HEK293 (cell line): ENCODE results near the gene ZNF546.

Source experiments
- RBAK ChIP-seq: fragments of 450-650 bp; formaldehyde crosslinking; IDR thresholded peaks from 2 replicates; pipeline ENCODE4 v1.5.1; 2016; ENCODE audit warnings: missing biosample characterization, missing genetic modification characterization
- ZBTB17 ChIP-seq: fragments of 450-650 bp; formaldehyde crosslinking; IDR thresholded peaks from 2 replicates; pipeline ENCODE4 v1.5.1; 2016; ENCODE audit warnings: missing biosample characterization, missing genetic modification characterization
- ZNF121 ChIP-seq: fragments of 450-650 bp; formaldehyde crosslinking; IDR thresholded peaks from 2 replicates; pipeline ENCODE4 v1.5.1; 2016; ENCODE audit warnings: missing biosample characterization, missing genetic modification characterization
- ZNF335 ChIP-seq: fragments of 450-650 bp; formaldehyde crosslinking; conservative IDR thresholded peaks from 2 replicates; pipeline ENCODE4 v1.5.1; 2016; ENCODE audit warnings: missing biosample characterization, missing genetic modification characterization
- ZNF561 ChIP-seq: fragments of 450-650 bp; IDR thresholded peaks from 2 replicates; pipeline ENCODE4 v1.5.1; 2018; ENCODE audit warnings: missing biosample characterization, missing genetic modification characterization, borderline replicate concordance
- TF ChIP-seq, protein P1 (sequence below): fragments of 450-650 bp; formaldehyde crosslinking; IDR thresholded peaks from 2 replicates; pipeline ENCODE4 v1.5.1; 2016; ENCODE audit warnings: missing biosample characterization, missing genetic modification characterization
- TF ChIP-seq, protein P2 (sequence below): fragments of 450-650 bp; formaldehyde crosslinking; IDR thresholded peaks from 2 replicates; pipeline ENCODE4 v1.5.1; 2016; ENCODE audit warnings: missing biosample characterization, missing genetic modification characterization
- TF ChIP-seq, protein P3 (sequence below): fragments of 450-650 bp; formaldehyde crosslinking; IDR thresholded peaks from 2 replicates; pipeline ENCODE4 v1.5.1; 2017; ENCODE audit warnings: missing biosample characterization, mild to moderate bottlenecking, missing genetic modification characterization, moderate library complexity
- TF ChIP-seq, protein P4 (sequence below): fragments of 450-650 bp; formaldehyde crosslinking; IDR thresholded peaks from 2 replicates; pipeline ENCODE4 v1.5.1; 2016; ENCODE audit warnings: missing biosample characterization, missing genetic modification characterization, low read depth

GRCh38 chr19:40009674-40010073 is 12.8 kb downstream of the ZNF546 start:
- TF ChIP-seq, protein P1, sequence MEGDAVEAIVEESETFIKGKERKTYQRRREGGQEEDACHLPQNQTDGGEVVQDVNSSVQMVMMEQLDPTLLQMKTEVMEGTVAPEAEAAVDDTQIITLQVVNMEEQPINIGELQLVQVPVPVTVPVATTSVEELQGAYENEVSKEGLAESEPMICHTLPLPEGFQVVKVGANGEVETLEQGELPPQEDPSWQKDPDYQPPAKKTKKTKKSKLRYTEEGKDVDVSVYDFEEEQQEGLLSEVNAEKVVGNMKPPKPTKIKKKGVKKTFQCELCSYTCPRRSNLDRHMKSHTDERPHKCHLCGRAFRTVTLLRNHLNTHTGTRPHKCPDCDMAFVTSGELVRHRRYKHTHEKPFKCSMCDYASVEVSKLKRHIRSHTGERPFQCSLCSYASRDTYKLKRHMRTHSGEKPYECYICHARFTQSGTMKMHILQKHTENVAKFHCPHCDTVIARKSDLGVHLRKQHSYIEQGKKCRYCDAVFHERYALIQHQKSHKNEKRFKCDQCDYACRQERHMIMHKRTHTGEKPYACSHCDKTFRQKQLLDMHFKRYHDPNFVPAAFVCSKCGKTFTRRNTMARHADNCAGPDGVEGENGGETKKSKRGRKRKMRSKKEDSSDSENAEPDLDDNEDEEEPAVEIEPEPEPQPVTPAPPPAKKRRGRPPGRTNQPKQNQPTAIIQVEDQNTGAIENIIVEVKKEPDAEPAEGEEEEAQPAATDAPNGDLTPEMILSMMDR (tag by site-specific recombination) = no peak
- TF ChIP-seq, protein P2, sequence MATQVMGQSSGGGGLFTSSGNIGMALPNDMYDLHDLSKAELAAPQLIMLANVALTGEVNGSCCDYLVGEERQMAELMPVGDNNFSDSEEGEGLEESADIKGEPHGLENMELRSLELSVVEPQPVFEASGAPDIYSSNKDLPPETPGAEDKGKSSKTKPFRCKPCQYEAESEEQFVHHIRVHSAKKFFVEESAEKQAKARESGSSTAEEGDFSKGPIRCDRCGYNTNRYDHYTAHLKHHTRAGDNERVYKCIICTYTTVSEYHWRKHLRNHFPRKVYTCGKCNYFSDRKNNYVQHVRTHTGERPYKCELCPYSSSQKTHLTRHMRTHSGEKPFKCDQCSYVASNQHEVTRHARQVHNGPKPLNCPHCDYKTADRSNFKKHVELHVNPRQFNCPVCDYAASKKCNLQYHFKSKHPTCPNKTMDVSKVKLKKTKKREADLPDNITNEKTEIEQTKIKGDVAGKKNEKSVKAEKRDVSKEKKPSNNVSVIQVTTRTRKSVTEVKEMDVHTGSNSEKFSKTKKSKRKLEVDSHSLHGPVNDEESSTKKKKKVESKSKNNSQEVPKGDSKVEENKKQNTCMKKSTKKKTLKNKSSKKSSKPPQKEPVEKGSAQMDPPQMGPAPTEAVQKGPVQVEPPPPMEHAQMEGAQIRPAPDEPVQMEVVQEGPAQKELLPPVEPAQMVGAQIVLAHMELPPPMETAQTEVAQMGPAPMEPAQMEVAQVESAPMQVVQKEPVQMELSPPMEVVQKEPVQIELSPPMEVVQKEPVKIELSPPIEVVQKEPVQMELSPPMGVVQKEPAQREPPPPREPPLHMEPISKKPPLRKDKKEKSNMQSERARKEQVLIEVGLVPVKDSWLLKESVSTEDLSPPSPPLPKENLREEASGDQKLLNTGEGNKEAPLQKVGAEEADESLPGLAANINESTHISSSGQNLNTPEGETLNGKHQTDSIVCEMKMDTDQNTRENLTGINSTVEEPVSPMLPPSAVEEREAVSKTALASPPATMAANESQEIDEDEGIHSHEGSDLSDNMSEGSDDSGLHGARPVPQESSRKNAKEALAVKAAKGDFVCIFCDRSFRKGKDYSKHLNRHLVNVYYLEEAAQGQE (tag by site-specific recombination) = no peak
- no peak for TF ChIP-seq ZNF121 (tag by site-specific recombination)
- TF ChIP-seq, protein P3, sequence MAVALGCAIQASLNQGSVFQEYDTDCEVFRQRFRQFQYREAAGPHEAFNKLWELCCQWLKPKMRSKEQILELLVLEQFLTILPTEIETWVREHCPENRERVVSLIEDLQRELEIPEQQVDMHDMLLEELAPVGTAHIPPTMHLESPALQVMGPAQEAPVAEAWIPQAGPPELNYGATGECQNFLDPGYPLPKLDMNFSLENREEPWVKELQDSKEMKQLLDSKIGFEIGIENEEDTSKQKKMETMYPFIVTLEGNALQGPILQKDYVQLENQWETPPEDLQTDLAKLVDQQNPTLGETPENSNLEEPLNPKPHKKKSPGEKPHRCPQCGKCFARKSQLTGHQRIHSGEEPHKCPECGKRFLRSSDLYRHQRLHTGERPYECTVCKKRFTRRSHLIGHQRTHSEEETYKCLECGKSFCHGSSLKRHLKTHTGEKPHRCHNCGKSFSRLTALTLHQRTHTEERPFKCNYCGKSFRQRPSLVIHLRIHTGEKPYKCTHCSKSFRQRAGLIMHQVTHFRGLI (tag by site-specific recombination) = no peak
- no peak for TF ChIP-seq ZBTB17 (tag by site-specific recombination)
- TF ChIP-seq ZNF335 (tag by site-specific recombination) = no peak
- TF ChIP-seq, protein P4, sequence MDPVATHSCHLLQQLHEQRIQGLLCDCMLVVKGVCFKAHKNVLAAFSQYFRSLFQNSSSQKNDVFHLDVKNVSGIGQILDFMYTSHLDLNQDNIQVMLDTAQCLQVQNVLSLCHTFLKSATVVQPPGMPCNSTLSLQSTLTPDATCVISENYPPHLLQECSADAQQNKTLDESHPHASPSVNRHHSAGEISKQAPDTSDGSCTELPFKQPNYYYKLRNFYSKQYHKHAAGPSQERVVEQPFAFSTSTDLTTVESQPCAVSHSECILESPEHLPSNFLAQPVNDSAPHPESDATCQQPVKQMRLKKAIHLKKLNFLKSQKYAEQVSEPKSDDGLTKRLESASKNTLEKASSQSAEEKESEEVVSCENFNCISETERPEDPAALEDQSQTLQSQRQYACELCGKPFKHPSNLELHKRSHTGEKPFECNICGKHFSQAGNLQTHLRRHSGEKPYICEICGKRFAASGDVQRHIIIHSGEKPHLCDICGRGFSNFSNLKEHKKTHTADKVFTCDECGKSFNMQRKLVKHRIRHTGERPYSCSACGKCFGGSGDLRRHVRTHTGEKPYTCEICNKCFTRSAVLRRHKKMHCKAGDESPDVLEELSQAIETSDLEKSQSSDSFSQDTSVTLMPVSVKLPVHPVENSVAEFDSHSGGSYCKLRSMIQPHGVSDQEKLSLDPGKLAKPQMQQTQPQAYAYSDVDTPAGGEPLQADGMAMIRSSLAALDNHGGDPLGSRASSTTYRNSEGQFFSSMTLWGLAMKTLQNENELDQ = no peak
- TF ChIP-seq RBAK (tag by site-specific recombination) = no peak
- TF ChIP-seq ZNF561 (tag by site-specific recombination) = no peak
